Chondrocyte (in vitro differentiated cells): ENCODE measurements around the gene GTF2IRD1. TPM values are rescaled to one million over a fixed set of nuclear protein-coding genes. Genes with fewer than 3 reads are reported as not detected.
"Not testable (repeated sequence)": the region's sequence is repeated elsewhere in the genome, so short reads cannot be mapped to it uniquely, and the experiment has no call there.

Experiments
- DNase-seq: peaks from one replicate; pipeline ENCODE4 v3.0.0; 2021; ENCODE audit warnings: mixed read lengths, low spot score
- H3K27ac Mint-ChIP-seq: one replicate; pipeline ENCODE4 v1.8.0; 2021; ENCODE audit warnings: mild to moderate bottlenecking, moderate library complexity, mixed read lengths; ENCODE audit not compliant: unreplicated experiment
- H3K27me3 Mint-ChIP-seq: 2 replicates; pipeline ENCODE4 v1.8.0; 2021; ENCODE audit warnings: low read depth, mixed read lengths
- H3K36me3 Mint-ChIP-seq: 2 replicates; pipeline ENCODE4 v1.8.0; 2021; ENCODE audit warnings: low read depth, mixed read lengths
- H3K4me1 Mint-ChIP-seq: 2 replicates; pipeline ENCODE4 v1.8.0; 2021; ENCODE audit warnings: low read depth, mild to moderate bottlenecking, mixed read lengths
- H3K4me3 Mint-ChIP-seq: one replicate; pipeline ENCODE4 v1.8.0; 2021; ENCODE audit warnings: mild to moderate bottlenecking, moderate library complexity, mixed read lengths; ENCODE audit not compliant: unreplicated experiment
- H3K9me3 Mint-ChIP-seq: 2 replicates; pipeline ENCODE4 v1.8.0; 2021; ENCODE audit warnings: low read depth, mixed read lengths
- CTCF ChIP-seq: fragments of 200-600 bp; sonication (generic); IDR thresholded peaks from 2 replicates; pipeline ENCODE4 v1.5.0; 2021; ENCODE audit warnings: antibody characterized with exemption, mild to moderate bottlenecking, moderate library complexity
- total RNA-seq: library from RNA; stranded (reverse); gene quantifications from 3 replicates; pipeline ENCODE4 v1.2.1, GENCODE V29; 2021

The GTF2IRD1 gene
- total RNA-seq, 1 donor from 2014 or later = 48.5 TPM

- Mint-ChIP-seq H3K27ac (no peak overlapping the region), H3K4me3 (no peak overlapping the region), H3K27me3 (no peaks in the 10 kb centered on the region), H3K9me3 (no peaks in the 10 kb centered on the region), H3K4me1 (no peaks in the 10 kb centered on the region), H3K36me3 (peaks cover 18% of the 10 kb centered on the region)
- DNase-seq = no peak
- TF ChIP-seq CTCF = no peak
Observed at GRCh38 chr7:74554178-74554577, 100.5 kb downstream of the GTF2IRD1 start.

- TF ChIP-seq CTCF = no peak
- Mint-ChIP-seq H3K27ac (no peak overlapping the region), H3K36me3 (peaks cover 22% of the 10 kb centered on the region)
Observed at GRCh38 chr7:74560086-74560719, 106.5 kb downstream of the GTF2IRD1 start.

DNA sequence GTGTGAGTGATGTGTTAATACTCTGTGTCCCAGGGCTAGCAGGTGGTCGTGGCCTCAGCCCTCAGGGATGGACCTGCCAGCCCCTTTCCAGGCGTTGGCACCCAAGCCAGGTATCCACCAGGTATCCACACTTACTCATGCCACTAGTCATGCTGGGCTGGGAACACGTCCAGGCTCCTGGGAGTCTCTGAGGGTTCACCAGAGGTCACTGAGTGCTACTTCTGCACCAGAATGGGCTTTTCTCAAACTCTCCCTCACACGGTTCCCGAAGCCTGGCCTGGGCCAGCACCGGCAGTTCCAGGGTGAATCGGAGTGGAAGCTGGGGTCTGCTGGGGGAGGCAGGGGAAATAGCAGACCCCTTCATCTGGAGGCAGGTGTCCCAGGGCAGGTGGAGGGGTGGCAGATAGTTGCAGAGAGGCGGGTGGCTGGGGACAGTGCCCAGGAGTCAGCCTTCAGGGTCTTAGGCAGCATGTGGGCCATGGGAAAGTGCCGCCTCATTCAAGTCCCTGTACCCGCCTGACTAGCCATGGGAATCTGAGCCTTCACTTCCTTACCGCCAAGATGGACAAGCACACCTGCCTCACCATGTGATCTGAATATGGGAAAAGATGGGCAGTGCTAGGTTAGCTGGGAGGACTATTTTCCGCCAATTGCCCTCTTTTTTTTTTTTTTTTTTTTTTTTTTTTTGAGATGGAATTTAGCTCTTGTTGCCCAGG, 108.3 kb downstream of the GTF2IRD1 start:
- H3K4me3 Mint-ChIP-seq = no peak overlapping the region
- peaks cover 2% of the 10 kb centered on the region for H3K4me1 Mint-ChIP-seq
- no peaks in the 10 kb centered on the region for H3K9me3 Mint-ChIP-seq
- H3K27ac Mint-ChIP-seq = peak overlapping the region; percentile 17
- no peak for TF ChIP-seq CTCF
- H3K27me3 Mint-ChIP-seq = no peaks in the 10 kb centered on the region
- DNase-seq = no peak
- H3K36me3 Mint-ChIP-seq = peaks cover 24% of the 10 kb centered on the region

More at GRCh38 chr7:74560086-74560719, 106.5 kb downstream of the GTF2IRD1 start:
- DNase-seq = no peak
- H3K9me3 Mint-ChIP-seq = no peaks in the 10 kb centered on the region
- H3K4me1 Mint-ChIP-seq = no peaks in the 10 kb centered on the region
- no peak overlapping the region for H3K4me3 Mint-ChIP-seq
- no peaks in the 10 kb centered on the region for H3K27me3 Mint-ChIP-seq

GRCh38 chr7:74563639-74564038, 109.9 kb downstream of the GTF2IRD1 start:
- not testable (repeated sequence) for H3K4me1 Mint-ChIP-seq, DNase-seq, H3K9me3 Mint-ChIP-seq, H3K4me3 Mint-ChIP-seq, H3K27ac Mint-ChIP-seq, H3K27me3 Mint-ChIP-seq
- peaks cover 13% of the 10 kb centered on the region for H3K36me3 Mint-ChIP-seq

DNA sequence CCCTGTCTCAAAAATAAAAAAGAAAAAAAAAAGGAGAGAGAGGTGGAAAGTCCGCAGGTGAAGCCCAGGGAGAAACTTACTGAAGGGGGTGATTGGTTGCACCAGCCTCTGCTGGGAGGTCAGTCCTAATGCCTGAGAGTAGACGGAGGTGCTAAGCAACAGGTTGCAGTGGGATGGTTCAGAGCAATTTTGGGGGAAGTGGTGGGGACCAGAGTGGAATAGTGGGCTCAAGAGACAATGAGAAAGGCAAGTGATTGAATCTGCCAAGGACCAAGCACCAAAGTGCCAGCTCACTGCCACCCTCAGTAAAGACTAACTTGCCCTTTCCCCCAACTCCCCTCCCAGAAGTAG, 113.6 kb downstream of the GTF2IRD1 start:
- no peak overlapping the region for H3K27ac Mint-ChIP-seq
- peaks cover 11% of the 10 kb centered on the region for H3K4me1 Mint-ChIP-seq
- no peak for DNase-seq
- H3K9me3 Mint-ChIP-seq = no peaks in the 10 kb centered on the region
- no peak for TF ChIP-seq CTCF
- no peaks in the 10 kb centered on the region for H3K27me3 Mint-ChIP-seq
- H3K4me3 Mint-ChIP-seq = no peak overlapping the region
- H3K36me3 Mint-ChIP-seq = peaks cover 9% of the 10 kb centered on the region

- Mint-ChIP-seq H3K4me1 (peaks cover 16% of the 10 kb centered on the region), H3K9me3 (no peaks in the 10 kb centered on the region), H3K36me3 (peaks cover 7% of the 10 kb centered on the region), H3K27me3 (no peaks in the 10 kb centered on the region), H3K27ac (no peak overlapping the region), H3K4me3 (no peak overlapping the region)
- no peak for TF ChIP-seq CTCF
- DNase-seq = no peak
Observed at GRCh38 chr7:74568658-74569057, 115.0 kb downstream of the GTF2IRD1 start.
